Endothelial cell of umbilical vein (primary cell): ENCODE results near the gene POFUT2.
"Not testable (repeated sequence)": the region's sequence is repeated elsewhere in the genome, so short reads cannot be mapped to it uniquely, and the experiment has no call there.

Experiments used
- FOS ChIP-seq: IDR thresholded peaks from 2 replicates; pipeline ENCODE4 v1.6.1; 2011; ENCODE audit warnings: mild to moderate bottlenecking, low read length, moderate library complexity, borderline replicate concordance; ENCODE audit not compliant: insufficient read depth
- POLR2A ChIP-seq: IDR thresholded peaks from 2 replicates; pipeline ENCODE4 v1.6.1; 2012; ENCODE audit warnings: low read depth, mild to moderate bottlenecking, control low read depth, low read length
- POLR2AphosphoS5 ChIP-seq: IDR thresholded peaks from 2 replicates; pipeline ENCODE4 v1.6.1; 2012; ENCODE audit warnings: low read depth, mild to moderate bottlenecking, control low read depth, low read length, moderate library complexity; ENCODE audit not compliant: insufficient read depth

DNA sequence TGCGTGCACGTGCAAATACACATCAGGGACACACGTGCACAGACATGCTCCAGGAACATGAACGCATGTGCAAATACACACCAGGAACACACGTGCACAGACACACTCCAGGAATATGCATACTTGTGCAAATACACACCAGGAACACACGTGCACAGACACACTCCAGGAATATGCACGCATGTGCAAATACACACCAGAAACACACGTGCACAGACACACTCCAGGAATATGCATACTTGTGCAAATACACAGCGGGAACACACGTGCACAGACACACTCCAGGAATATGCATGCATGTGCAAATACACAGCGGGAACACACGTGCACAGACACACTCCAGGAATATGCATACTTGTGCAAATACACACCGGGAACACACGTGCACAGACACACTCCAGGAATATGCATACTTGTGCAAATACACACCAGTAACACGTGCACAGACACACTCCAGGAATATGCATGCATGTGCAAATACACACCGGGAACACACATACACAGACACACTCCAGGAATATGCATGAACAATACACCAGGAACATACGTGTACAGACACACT is 20.0 kb upstream of the POFUT2 start:
- TF ChIP-seq POLR2AphosphoS5, FOS, POLR2A: not testable (repeated sequence)
